Neural progenitor cell (in vitro differentiated cells): ENCODE data around the gene KCP. TPM values are rescaled to one million over a fixed set of nuclear protein-coding genes. Genes with fewer than 3 reads are reported as not detected.

Experiments
- DNase-seq: peaks from one replicate; pipeline ENCODE4 v3.0.0-alpha.2; 2016; ENCODE audit warnings: low spot score
- H2AFZ ChIP-seq: fragments of 200-600 bp; sonication (generic); replicated peaks from 2 replicates; pipeline ENCODE4 v1.6.1; 2016; ENCODE audit warnings: antibody characterized with exemption
- H3F3A ChIP-seq: fragments of 200-600 bp; sonication (generic); 2 replicates; pipeline ENCODE4 v1.6.1; 2016; ENCODE audit warnings: antibody characterized with exemption, low read depth
- H3K27ac ChIP-seq: fragments of 200-600 bp; sonication (generic); 2 replicates; pipeline ENCODE4 v1.5.1; 2016; ENCODE audit warnings: mild to moderate bottlenecking
- H3K27me3 ChIP-seq: fragments of 200-600 bp; sonication (generic); 2 replicates; pipeline ENCODE4 v1.6.1; 2016; ENCODE audit warnings: mild to moderate bottlenecking, moderate library complexity
- H3K36me3 ChIP-seq: fragments of 200-600 bp; sonication (generic); 2 replicates; pipeline ENCODE4 v1.5.1; 2016
- H3K4me1 ChIP-seq: fragments of 200-600 bp; sonication (generic); 2 replicates; pipeline ENCODE4 v1.6.1; 2016; ENCODE audit warnings: mixed run types
- H3K4me2 ChIP-seq: fragments of 200-600 bp; sonication (generic); 2 replicates; pipeline ENCODE4 v1.6.1; 2016
- H3K4me3 ChIP-seq: fragments of 200-600 bp; sonication (generic); 2 replicates; pipeline ENCODE4 v1.5.1; 2016
- H3K79me2 ChIP-seq: fragments of 200-600 bp; sonication (generic); 2 replicates; pipeline ENCODE4 v1.6.1; 2016; ENCODE audit warnings: low read depth
- H3K9ac ChIP-seq: fragments of 200-600 bp; sonication (generic); 2 replicates; pipeline ENCODE4 v1.6.1; 2016
- H3K9me3 ChIP-seq: fragments of 200-600 bp; sonication (generic); 2 replicates; pipeline ENCODE4 v1.5.1; 2016; ENCODE audit warnings: low read depth
- H4K20me1 ChIP-seq: fragments of 200-600 bp; sonication (generic); 2 replicates; pipeline ENCODE4 v1.6.1; 2016; ENCODE audit warnings: low read depth
- H3K27ac Mint-ChIP-seq: 3 replicates; pipeline ENCODE4 v1.8.0; 2021; ENCODE audit warnings: mixed read lengths
- H3K27me3 Mint-ChIP-seq: 2 replicates; pipeline ENCODE4 v1.8.0; 2022; ENCODE audit warnings: low read depth, mild to moderate bottlenecking, inconsistent platforms, moderate library complexity, mixed read lengths; ENCODE audit not compliant: insufficient read depth
- H3K36me3 Mint-ChIP-seq: 3 replicates; pipeline ENCODE4 v1.8.0; 2021; ENCODE audit warnings: mixed read lengths
- H3K4me1 Mint-ChIP-seq: 3 replicates; pipeline ENCODE4 v1.8.0; 2021; ENCODE audit warnings: mixed read lengths
- H3K4me3 Mint-ChIP-seq: 3 replicates; pipeline ENCODE4 v1.8.0; 2021; ENCODE audit warnings: mild to moderate bottlenecking, moderate library complexity, mixed read lengths
- H3K9me3 Mint-ChIP-seq: 3 replicates; pipeline ENCODE4 v1.8.0; 2020; ENCODE audit warnings: mixed read lengths
- CTCF ChIP-seq: fragments of 200-600 bp; sonication (generic); IDR thresholded peaks from 2 replicates; pipeline ENCODE4 v1.5.1; 2017; ENCODE audit warnings: antibody characterized with exemption, mild to moderate bottlenecking
- EZH2 ChIP-seq: fragments of 200-600 bp; sonication (generic); IDR thresholded peaks from 2 replicates; pipeline ENCODE4 v1.6.1; 2017; ENCODE audit warnings: antibody characterized with exemption, mild to moderate bottlenecking, moderate library complexity
- EZH2phosphoT487 ChIP-seq: fragments of 200-600 bp; sonication (generic); IDR thresholded peaks from 2 replicates; pipeline ENCODE4 v1.6.1; 2017; ENCODE audit warnings: antibody characterized with exemption
- total RNA-seq: library from RNA; depleted of rRNA; stranded (reverse); fragments of >200 nt; gene quantifications from 2 replicates; pipeline ENCODE4 v1.2.3, GENCODE V29; 2015; ENCODE audit warnings: low replicate concordance

The KCP gene
- total RNA-seq, 1 donor from 2014 or later, result 0.06 TPM

GRCh38 chr7:128937647-128938543 is 27.4 kb upstream of the KCP start, which contains the start of gene IRF5:
Gene IRF5 (plus strand): TSS chr7:128937927. CDS start chr7:128942082, 4,155 bp downstream.
- peaks cover 49% of the 10 kb centered on the region for H3K27me3 Mint-ChIP-seq
- Histone ChIP-seq H3K27ac (no peak within 1 kb of the TSS), H3K9ac (no peak within 1 kb of the TSS), H3K36me3 (no peaks in the 10 kb centered on the region), H3K9me3 (no peaks in the 10 kb centered on the region), H3K27me3 (peaks cover 66% of the 10 kb centered on the region), H3F3A (peaks cover 6% of the 10 kb centered on the region), H4K20me1 (no peaks in the 10 kb centered on the region), H3K4me3 (peak within 1 kb of the TSS; percentile 68), H3K79me2 (no peaks in the 10 kb centered on the region), H3K4me2 (peak within 1 kb of the TSS; percentile 98), H2AFZ (peak within 1 kb of the TSS; percentile 51), H3K4me1 (no peaks in the 10 kb centered on the region)
- DNase-seq, result peak; percentile 64
- peaks cover 4% of the 10 kb centered on the region for H3K9me3 Mint-ChIP-seq
- H3K4me3 Mint-ChIP-seq, result peak within 1 kb of the TSS; percentile 79
- peaks cover 4% of the 10 kb centered on the region for H3K36me3 Mint-ChIP-seq
- peaks cover 15% of the 10 kb centered on the region for H3K4me1 Mint-ChIP-seq
- no peak within 1 kb of the TSS for H3K27ac Mint-ChIP-seq
- TF ChIP-seq CTCF, result no peak
- peak; percentile 85 for TF ChIP-seq EZH2
- TF ChIP-seq EZH2phosphoT487, result peak; percentile 75

GRCh38 chr7:128937271-128937646 is 26.8 kb upstream of the KCP start:
- no peaks in the 10 kb centered on the region for H3K36me3 ChIP-seq
- peak overlapping the region; percentile 51 for H2AFZ ChIP-seq
- H3K4me2 ChIP-seq, result peak overlapping the region; percentile 98
- peaks cover 6% of the 10 kb centered on the region for H3F3A ChIP-seq
- H3K27ac ChIP-seq, result no peak overlapping the region
- peaks cover 15% of the 10 kb centered on the region for H3K4me1 Mint-ChIP-seq
- H3K27ac Mint-ChIP-seq, result no peak overlapping the region
- H4K20me1 ChIP-seq, result no peaks in the 10 kb centered on the region
- H3K9me3 Mint-ChIP-seq, result peaks cover 4% of the 10 kb centered on the region
- peaks cover 49% of the 10 kb centered on the region for H3K27me3 Mint-ChIP-seq
- H3K79me2 ChIP-seq, result no peaks in the 10 kb centered on the region
- peaks cover 66% of the 10 kb centered on the region for H3K27me3 ChIP-seq
- H3K4me1 ChIP-seq, result no peaks in the 10 kb centered on the region
- peak overlapping the region; percentile 68 for H3K4me3 ChIP-seq
- DNase-seq, result no peak
- no peaks in the 10 kb centered on the region for H3K9me3 ChIP-seq
- H3K36me3 Mint-ChIP-seq, result peaks cover 4% of the 10 kb centered on the region
- no peak overlapping the region for H3K9ac ChIP-seq
- no peak for TF ChIP-seq EZH2phosphoT487
- no peak for TF ChIP-seq CTCF
- H3K4me3 Mint-ChIP-seq, result peak overlapping the region; percentile 57

GRCh38 chr7:128936798-128937197 is 26.3 kb upstream of the KCP start:
- H3K27me3 ChIP-seq, result peaks cover 66% of the 10 kb centered on the region
- H3F3A ChIP-seq, result peaks cover 6% of the 10 kb centered on the region
- no peak overlapping the region for H3K9ac ChIP-seq
- Mint-ChIP-seq H3K36me3 (peaks cover 4% of the 10 kb centered on the region), H3K27me3 (peaks cover 49% of the 10 kb centered on the region), H3K9me3 (peaks cover 4% of the 10 kb centered on the region), H3K4me3 (peak overlapping the region; percentile 57), H3K4me1 (peaks cover 15% of the 10 kb centered on the region), H3K27ac (no peak overlapping the region)
- TF ChIP-seq EZH2phosphoT487, result no peak
- no peak for TF ChIP-seq EZH2
- TF ChIP-seq CTCF, result no peak
- no peaks in the 10 kb centered on the region for H3K4me1 ChIP-seq
- H4K20me1 ChIP-seq, result no peaks in the 10 kb centered on the region
- H3K36me3 ChIP-seq, result no peaks in the 10 kb centered on the region
- no peak overlapping the region for H2AFZ ChIP-seq
- no peak overlapping the region for H3K27ac ChIP-seq
- H3K9me3 ChIP-seq, result no peaks in the 10 kb centered on the region
- no peaks in the 10 kb centered on the region for H3K79me2 ChIP-seq
- no peak overlapping the region for H3K4me2 ChIP-seq
- no peak for DNase-seq
- no peak overlapping the region for H3K4me3 ChIP-seq
